ENCODE data around the gene FAM111B. TPM values are rescaled to one million over a fixed set of nuclear protein-coding genes. Genes with fewer than 3 reads are reported as not detected.

The FAM111B gene
- total RNA-seq, 1 experiment from 2014 or later, result 10.7 TPM

DNA sequence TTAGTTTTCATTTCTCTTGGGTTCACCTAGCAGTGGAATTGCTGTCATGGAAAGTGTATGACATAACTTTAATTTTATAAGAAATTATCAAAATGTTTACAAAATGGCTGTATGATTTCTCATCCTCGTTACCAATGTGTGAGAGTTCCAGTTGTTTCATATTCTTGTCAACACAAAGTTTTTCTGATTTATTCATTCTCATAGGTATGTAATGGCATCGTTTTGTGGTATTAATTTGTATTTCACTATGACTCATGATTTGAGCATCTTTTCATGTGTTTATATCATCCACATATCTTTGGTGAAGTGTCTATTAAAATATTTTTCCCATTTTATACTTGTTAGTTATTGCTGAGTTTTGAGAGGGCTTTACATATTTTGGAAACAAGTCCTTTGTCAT, 5.5 kb downstream of the FAM111B start:
- H3K36me3 ChIP-seq (ENCODE audit: control insufficient read depth in 1 of 2, insufficient read depth in 2 of 2, low read length in 2 of 2), result 0 out of 4 replicates have a peak, but pooled peaks cover 2 to 3% of the 10 kb centered on the region in 2 experiments
- RAD21 ChIA-PET (ENCODE audit: low non-redundant PET in 1 of 2, low total read pairs in 2 of 2, uncharacterized antibody in 2 of 2, unreplicated experiment in 2 of 2), result no interaction called here
- H3K4me2 ChIP-seq (ENCODE audit: low read length), result no peak overlapping the region
- H2AFZ ChIP-seq (ENCODE audit: low read depth, low read length, poor library complexity, severe bottlenecking), result no peak overlapping the region
- POLR2A ChIA-PET, result no interaction called here
- ATAC-seq (no peak), DNase-seq (ENCODE audit: low read depth, low spot score) (no peak)
- CTCF ChIA-PET, result no interaction called here
- BruUV-seq (replicated peaks), result no TSS peak
- no peaks in the 10 kb centered on the region for H4K20me1 ChIP-seq (ENCODE audit: insufficient read depth)
- TF ChIP-seq, protein P1, sequence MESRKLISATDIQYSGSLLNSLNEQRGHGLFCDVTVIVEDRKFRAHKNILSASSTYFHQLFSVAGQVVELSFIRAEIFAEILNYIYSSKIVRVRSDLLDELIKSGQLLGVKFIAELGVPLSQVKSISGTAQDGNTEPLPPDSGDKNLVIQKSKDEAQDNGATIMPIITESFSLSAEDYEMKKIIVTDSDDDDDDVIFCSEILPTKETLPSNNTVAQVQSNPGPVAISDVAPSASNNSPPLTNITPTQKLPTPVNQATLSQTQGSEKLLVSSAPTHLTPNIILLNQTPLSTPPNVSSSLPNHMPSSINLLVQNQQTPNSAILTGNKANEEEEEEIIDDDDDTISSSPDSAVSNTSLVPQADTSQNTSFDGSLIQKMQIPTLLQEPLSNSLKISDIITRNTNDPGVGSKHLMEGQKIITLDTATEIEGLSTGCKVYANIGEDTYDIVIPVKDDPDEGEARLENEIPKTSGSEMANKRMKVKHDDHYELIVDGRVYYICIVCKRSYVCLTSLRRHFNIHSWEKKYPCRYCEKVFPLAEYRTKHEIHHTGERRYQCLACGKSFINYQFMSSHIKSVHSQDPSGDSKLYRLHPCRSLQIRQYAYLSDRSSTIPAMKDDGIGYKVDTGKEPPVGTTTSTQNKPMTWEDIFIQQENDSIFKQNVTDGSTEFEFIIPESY (IDR thresholded peaks at IDR 0.05; ENCODE audit: extremely low read depth, insufficient replicate concordance, low read length), result no peak
- no peak for TF ChIP-seq SIN3A (IDR thresholded peaks at IDR 0.05; ENCODE audit: low read depth)
- TF ChIP-seq, protein P2, sequence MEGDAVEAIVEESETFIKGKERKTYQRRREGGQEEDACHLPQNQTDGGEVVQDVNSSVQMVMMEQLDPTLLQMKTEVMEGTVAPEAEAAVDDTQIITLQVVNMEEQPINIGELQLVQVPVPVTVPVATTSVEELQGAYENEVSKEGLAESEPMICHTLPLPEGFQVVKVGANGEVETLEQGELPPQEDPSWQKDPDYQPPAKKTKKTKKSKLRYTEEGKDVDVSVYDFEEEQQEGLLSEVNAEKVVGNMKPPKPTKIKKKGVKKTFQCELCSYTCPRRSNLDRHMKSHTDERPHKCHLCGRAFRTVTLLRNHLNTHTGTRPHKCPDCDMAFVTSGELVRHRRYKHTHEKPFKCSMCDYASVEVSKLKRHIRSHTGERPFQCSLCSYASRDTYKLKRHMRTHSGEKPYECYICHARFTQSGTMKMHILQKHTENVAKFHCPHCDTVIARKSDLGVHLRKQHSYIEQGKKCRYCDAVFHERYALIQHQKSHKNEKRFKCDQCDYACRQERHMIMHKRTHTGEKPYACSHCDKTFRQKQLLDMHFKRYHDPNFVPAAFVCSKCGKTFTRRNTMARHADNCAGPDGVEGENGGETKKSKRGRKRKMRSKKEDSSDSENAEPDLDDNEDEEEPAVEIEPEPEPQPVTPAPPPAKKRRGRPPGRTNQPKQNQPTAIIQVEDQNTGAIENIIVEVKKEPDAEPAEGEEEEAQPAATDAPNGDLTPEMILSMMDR (IDR thresholded peaks at IDR 0.05 in 2 of 3, conservative IDR thresholded peaks at IDR 0.05 in 1 of 3; ENCODE audit: borderline replicate concordance in 1 of 3, insufficient read depth in 1 of 3, low read depth in 2 of 3, low read length in 2 of 3), result no peak
- no peak for TF ChIP-seq ZNF274 (IDR thresholded peaks at IDR 0.05; ENCODE audit: low read depth, low read length)
- no peaks in the 10 kb centered on the region for H3K9me2 ChIP-seq (ENCODE audit: insufficient read depth)
- no peak overlapping the region for H3K9ac ChIP-seq (ENCODE audit: low read length)
- H3K4me3 ChIP-seq (replicated peaks in 1 of 2; ENCODE audit: low read depth in 1 of 2, low read length in 2 of 2), result no peak overlapping the region
- no peaks in the 10 kb centered on the region for H3K27me3 ChIP-seq (ENCODE audit: insufficient read depth, low read length)
- H3K9me3 ChIP-seq (ENCODE audit: control insufficient read depth in 1 of 2, insufficient read depth in 1 of 2, low read depth in 1 of 2, low read length in 2 of 2), result no peaks in the 10 kb centered on the region
- H3K4me1 ChIP-seq (ENCODE audit: control insufficient read depth in 1 of 2, insufficient read depth in 2 of 2, low read length in 2 of 2), result peaks cover 0 to 9% of the 10 kb centered on the region in 2 experiments; a peak in 3 of 4 replicates
- no peaks in the 10 kb centered on the region for H3K79me2 ChIP-seq (ENCODE audit: insufficient read depth, low read length)
- H3K27ac ChIP-seq (ENCODE audit: low read depth, low read length), result no peak overlapping the region
- intact Hi-C loops (cut with micrococcal nuclease), result no loop called here

Measured in HCT116 (cell line).